ENCODE data around the gene TULP4. TPM values are rescaled to one million over a fixed set of nuclear protein-coding genes. Genes with fewer than 3 reads are reported as not detected.

TULP4 gene
- total RNA-seq, 1 experiment from 2014 or later = 64.6 TPM

- no CpG with 5 or more reads among the region's 18 CpGs for WGBS (ENCODE audit: extremely low coverage, insufficient read length, low lambda C conversion rate)
These were observed 206.2 kb downstream of the TULP4 start for GRCh38 chr6:158518191-158519127.

More at GRCh38 chr6:158518191-158519127, 206.2 kb downstream of the TULP4 start:
- Histone ChIP-seq H3K79me2 (ENCODE audit: insufficient read depth, low read length) (no peaks in the 10 kb centered on the region), H4K8ac (replicated peaks; ENCODE audit: insufficient read length, low read depth, low read length) (no peak overlapping the region), H2BK15ac (ENCODE audit: low read depth, low read length) (no peak overlapping the region), H3K14ac (ENCODE audit: insufficient read depth, low read length) (no peak overlapping the region), H3K79me1 (ENCODE audit: insufficient read depth, low read depth, low read length, poor library complexity, severe bottlenecking) (no peaks in the 10 kb centered on the region), H2BK5ac (ENCODE audit: insufficient read length, low read length) (no peak overlapping the region), H3K56ac (ENCODE audit: insufficient read length, low read depth, low read length) (no peak overlapping the region), H3K9ac (ENCODE audit: extremely low read depth, insufficient read length, low read length) (no peak overlapping the region), H3K4ac (ENCODE audit: low read depth, low read length) (no peak overlapping the region), H4K91ac (ENCODE audit: insufficient read length, low read depth, low read length) (no peak overlapping the region), H4K20me1 (ENCODE audit: control insufficient read depth, insufficient read depth, insufficient read length) (no peaks in the 10 kb centered on the region), H3K27ac (ENCODE audit: insufficient read length, low read depth, low read length) (no peak overlapping the region), H3K9me3 (ENCODE audit: control insufficient read depth, low read depth, low read length) (no peaks in the 10 kb centered on the region), H3K27me3 (ENCODE audit: insufficient read depth, low read length) (no peaks in the 10 kb centered on the region), H3K23me2 (ENCODE audit: insufficient read length, low read depth, low read length, poor library complexity, severe bottlenecking) (no peaks in the 10 kb centered on the region), H3K18ac (ENCODE audit: insufficient read length, low read depth, low read length) (no peak overlapping the region), H2AK5ac (ENCODE audit: insufficient read length, low read length) (no peak overlapping the region), H3T11ph (ENCODE audit: low read length) (no peak overlapping the region), H3K23ac (ENCODE audit: insufficient read length, low read depth, low read length) (no peak overlapping the region), H3K4me2 (ENCODE audit: insufficient read depth, insufficient read length, low read length) (peak overlapping the region; percentile 51), H4K5ac (ENCODE audit: insufficient read length, low read depth, low read length) (no peak overlapping the region), H2BK120ac (ENCODE audit: low read depth, low read length, poor library complexity, severe bottlenecking) (no peak overlapping the region), H2BK12ac (ENCODE audit: insufficient read length, low read depth, low read length) (no peak overlapping the region), H2BK20ac (ENCODE audit: low read depth, low read length, poor library complexity, severe bottlenecking) (no peak overlapping the region), H3K4me1 (ENCODE audit: insufficient read depth, low read length) (no peaks in the 10 kb centered on the region), H2AFZ (ENCODE audit: low read length) (peak overlapping the region; percentile 88)
- peaks cover 13 to 15% of the 10 kb centered on the region in 2 experiments for H3K4me1 Mint-ChIP-seq
- peak; percentile 79 for TF ChIP-seq CTCF (conservative IDR thresholded peaks at IDR 0.05)
- no peaks in the 10 kb centered on the region for H3K9me3 Mint-ChIP-seq
- peak overlapping the region; percentile 40 to 81 (median 76); a peak in 6 of 7 replicates for H3K27ac Mint-ChIP-seq
- no peaks in the 10 kb centered on the region; the same call in 1 of the 2 replicates for H3K27me3 Mint-ChIP-seq (ENCODE audit: low read depth)
- H3K36me3 Mint-ChIP-seq (ENCODE audit: insufficient read depth in 1 of 3, low read depth in 3 of 3) = no peaks in the 10 kb centered on the region; a peak in 1 of 7 replicates
- peak; percentile 87 for DNase-seq
- peak overlapping the region; percentile 65 to 76 for H3K4me3 Mint-ChIP-seq

Measured in H9 (cell line).